ENCODE results near the gene EPHX1. TPM values are rescaled to one million over a fixed set of nuclear protein-coding genes. Genes with fewer than 3 reads are reported as not detected.

Gene EPHX1
- total RNA-seq, 1 donor from 2014 or later: 1.2 TPM

DNA sequence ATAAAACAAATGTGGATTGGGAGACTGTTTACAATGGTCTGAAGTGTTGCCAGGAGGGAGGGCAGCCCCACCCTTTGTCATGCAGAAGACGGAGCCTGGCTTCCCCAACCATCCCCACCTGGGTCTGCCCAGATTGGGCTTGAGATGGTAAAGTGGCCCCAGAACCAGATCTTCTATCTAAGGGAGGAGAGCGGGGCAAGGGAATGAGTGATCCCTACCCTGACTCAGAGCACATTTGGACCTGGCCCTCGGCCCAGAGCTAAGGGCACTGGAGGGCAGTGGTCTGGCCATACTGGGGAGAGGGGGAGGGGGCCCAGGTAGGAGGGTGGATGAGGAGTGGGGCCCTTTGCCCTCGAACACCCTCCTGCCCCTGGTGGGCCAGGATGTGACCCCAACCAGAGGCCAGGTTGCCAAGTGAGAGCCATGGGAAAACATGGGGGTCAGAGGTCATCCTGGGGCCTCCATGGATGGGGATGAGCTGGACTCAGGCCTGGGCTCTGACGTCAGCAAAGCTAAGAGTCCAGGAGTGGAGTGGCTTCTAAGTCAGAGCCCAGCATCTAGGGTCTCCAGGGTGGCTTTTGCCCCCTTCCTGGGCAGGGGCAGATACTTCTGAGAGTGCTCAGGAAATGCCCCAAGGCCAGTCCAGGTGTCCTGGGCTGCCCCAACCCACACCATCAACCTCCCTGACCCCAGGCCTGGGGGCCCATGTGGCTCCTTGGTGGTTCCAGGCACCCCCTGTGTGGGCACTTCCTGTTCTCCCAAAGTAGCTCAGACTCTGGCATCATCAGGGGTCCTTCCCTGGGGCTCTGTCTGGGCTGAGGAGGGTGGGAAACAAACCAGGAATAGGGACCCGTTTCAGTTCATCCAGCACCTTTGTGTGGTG is 80.7 kb downstream of the EPHX1 start:
- POLR2A ChIA-PET: no interaction called here
- no peak overlapping the region for H3K27ac Mint-ChIP-seq
- no peaks in the 10 kb centered on the region for H3K9me3 Mint-ChIP-seq
- peaks cover 3% of the 10 kb centered on the region for H3K27me3 Mint-ChIP-seq
- TF ChIP-seq, protein P1, sequence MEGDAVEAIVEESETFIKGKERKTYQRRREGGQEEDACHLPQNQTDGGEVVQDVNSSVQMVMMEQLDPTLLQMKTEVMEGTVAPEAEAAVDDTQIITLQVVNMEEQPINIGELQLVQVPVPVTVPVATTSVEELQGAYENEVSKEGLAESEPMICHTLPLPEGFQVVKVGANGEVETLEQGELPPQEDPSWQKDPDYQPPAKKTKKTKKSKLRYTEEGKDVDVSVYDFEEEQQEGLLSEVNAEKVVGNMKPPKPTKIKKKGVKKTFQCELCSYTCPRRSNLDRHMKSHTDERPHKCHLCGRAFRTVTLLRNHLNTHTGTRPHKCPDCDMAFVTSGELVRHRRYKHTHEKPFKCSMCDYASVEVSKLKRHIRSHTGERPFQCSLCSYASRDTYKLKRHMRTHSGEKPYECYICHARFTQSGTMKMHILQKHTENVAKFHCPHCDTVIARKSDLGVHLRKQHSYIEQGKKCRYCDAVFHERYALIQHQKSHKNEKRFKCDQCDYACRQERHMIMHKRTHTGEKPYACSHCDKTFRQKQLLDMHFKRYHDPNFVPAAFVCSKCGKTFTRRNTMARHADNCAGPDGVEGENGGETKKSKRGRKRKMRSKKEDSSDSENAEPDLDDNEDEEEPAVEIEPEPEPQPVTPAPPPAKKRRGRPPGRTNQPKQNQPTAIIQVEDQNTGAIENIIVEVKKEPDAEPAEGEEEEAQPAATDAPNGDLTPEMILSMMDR (IDR thresholded peaks at IDR 0.05): no peak
- H3K4me3 Mint-ChIP-seq: no peak overlapping the region
- H3K4me1 Mint-ChIP-seq: peaks cover 3% of the 10 kb centered on the region
- intact Hi-C loops (cut with micrococcal nuclease): no loop called here
- CTCF ChIA-PET: no interaction called here
- no peak for DNase-seq
- no peak for ATAC-seq (ENCODE audit: low read depth)
- H3K36me3 Mint-ChIP-seq (ENCODE audit: low read depth): no peaks in the 10 kb centered on the region

DNA sequence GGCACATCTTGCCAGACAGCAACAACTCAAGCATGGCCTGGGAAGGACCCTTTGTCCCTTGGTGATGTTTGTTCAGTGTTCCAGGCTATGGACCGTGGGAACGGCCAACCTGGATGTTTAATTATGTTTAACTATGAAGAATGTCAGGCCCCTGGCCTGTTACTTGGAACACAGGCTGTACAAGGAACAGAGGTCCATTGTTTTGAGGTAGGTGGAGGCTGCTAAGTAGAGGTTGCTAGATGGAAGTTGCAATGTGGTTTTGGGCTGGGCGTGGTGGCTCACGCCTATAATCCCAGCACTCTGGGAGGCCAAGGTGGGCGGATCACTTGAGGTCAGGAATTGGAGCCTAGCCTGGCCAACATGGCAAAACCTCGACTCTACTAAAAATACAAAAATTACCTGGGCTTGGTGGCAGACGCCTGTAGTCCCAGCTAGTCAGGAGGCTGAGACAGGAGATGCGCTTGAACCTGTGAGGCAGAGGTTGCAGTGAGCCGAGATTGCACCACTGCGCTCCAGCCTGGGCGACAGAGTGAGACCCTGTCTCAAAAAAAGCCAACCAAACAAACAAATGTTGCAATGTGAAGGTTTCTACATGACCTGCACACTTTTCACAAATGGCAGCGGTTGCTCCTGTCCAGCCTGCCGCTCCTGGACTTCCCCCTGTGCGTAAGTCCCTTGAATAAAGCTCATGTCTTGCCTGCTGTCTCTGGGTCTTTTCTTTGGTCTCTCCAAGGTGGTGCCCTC is 81.5 kb downstream of the EPHX1 start:
- ATAC-seq (ENCODE audit: low read depth) (no peak), DNase-seq (no peak)
- no peaks in the 10 kb centered on the region for H3K9me3 Mint-ChIP-seq
- intact Hi-C loops (cut with micrococcal nuclease): no loop called here
- ChIA-PET POLR2A (interaction anchor here (0.6 to 7.5 kb wide), 3 partner anchors 9 to 22 kb away, joined by 3 to 93 read pairs (median 4); partner anchors contain the start of gene TMEM63A), CTCF (no interaction called here)
- H3K36me3 Mint-ChIP-seq (ENCODE audit: low read depth): no peaks in the 10 kb centered on the region
- H3K4me1 Mint-ChIP-seq: peaks cover 10% of the 10 kb centered on the region
- no peak overlapping the region for H3K4me3 Mint-ChIP-seq
- TF ChIP-seq, protein P1 (IDR thresholded peaks at IDR 0.05): no peak
- peaks cover 3% of the 10 kb centered on the region for H3K27me3 Mint-ChIP-seq
- H3K27ac Mint-ChIP-seq: no peak overlapping the region

DNA sequence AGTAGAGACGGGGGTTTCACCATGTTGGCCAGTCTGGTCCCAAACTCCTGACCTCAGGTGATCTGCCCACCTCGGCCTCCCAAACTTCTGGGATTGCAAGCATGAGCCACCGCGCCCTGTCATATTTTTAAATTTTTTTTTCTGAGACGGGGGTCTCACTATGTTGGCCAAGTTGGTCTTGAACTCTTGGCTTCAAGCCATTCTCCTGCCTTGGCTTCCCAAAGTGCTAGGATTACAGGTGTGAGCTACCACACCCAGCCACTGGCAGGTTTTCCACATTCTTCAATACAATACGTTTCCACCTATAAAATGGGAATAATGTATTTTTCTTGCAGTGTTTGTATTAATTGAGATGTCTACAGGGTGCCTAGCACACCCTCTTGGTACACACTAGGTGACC is 82.4 kb downstream of the EPHX1 start:
- CTCF ChIA-PET: no interaction called here
- Mint-ChIP-seq H3K9me3 (no peaks in the 10 kb centered on the region), H3K27me3 (peaks cover 3% of the 10 kb centered on the region), H3K4me3 (no peak overlapping the region), H3K4me1 (peaks cover 19% of the 10 kb centered on the region), H3K27ac (no peak overlapping the region), H3K36me3 (ENCODE audit: low read depth) (no peaks in the 10 kb centered on the region)
- intact Hi-C loops (cut with micrococcal nuclease): no loop called here
- TF ChIP-seq, protein P1 (IDR thresholded peaks at IDR 0.05): no peak
- ATAC-seq (ENCODE audit: low read depth): no peak
- DNase-seq: no peak
- POLR2A ChIA-PET: interaction anchor here (0.6 to 7.5 kb wide), 4 partner anchors 10 to 1101 kb away, joined by 3 to 93 read pairs (median 4); partner anchors contain the start of gene TMEM63A

Other genes starting within 250 kb of the EPHX1 start
- 1.2 and 1.4 TPM in 2 replicates for gene ENAH, start 157.0 kb upstream of the EPHX1 start, total RNA-seq
- 141 and 143 TPM in 2 replicates for gene SRP9, start 32.3 kb upstream of the EPHX1 start, total RNA-seq
- gene TMEM63A, start 72.3 kb downstream of the EPHX1 start, total RNA-seq: 54.8 and 74.5 TPM in 2 replicates
- gene LEFTY1, start 79.0 kb downstream of the EPHX1 start, total RNA-seq: not detected in 2 replicates
- 109 and 110 TPM in 2 replicates for gene PYCR2, start 114.1 kb downstream of the EPHX1 start, total RNA-seq
- gene LEFTY2, start 131.1 kb downstream of the EPHX1 start, total RNA-seq: not detected in 2 replicates
- 21.1 and 21.8 TPM in 2 replicates for gene SDE2, start 189.2 kb downstream of the EPHX1 start, total RNA-seq

All from activated B cell treated with CpG ODN at 0.5 μM for 24 hours (primary cell).